HG03095 (cell line): Measurements from ENCODE around the gene MARCHF6.
A peak's percentile ranks its signal among the peaks of the same experiment; 100 is the strongest.

Source experiments
- ATAC-seq: cut with Tn5 transposase; IDR thresholded peaks from one replicate; pipeline ENCODE4 v1.9.1; 2021; ENCODE audit warnings: moderate library complexity; ENCODE audit not compliant: unreplicated experiment

The MARCHF6 gene

GRCh38 chr5:10353241-10354047, at the start of gene MARCHF6:
Gene MARCHF6, plus strand, starts transcription at chr5:10353695. Its CDS starts 204 bp downstream, at chr5:10353899.
- ATAC-seq, result peak; percentile 84

GRCh38 chr5:10303699-10304170, 49.8 kb upstream of the MARCHF6 start:
- no peak for ATAC-seq

- no peak for ATAC-seq
These were observed 48.6 kb upstream of the MARCHF6 start for GRCh38 chr5:10304932-10305331.

- no peak for ATAC-seq
These were observed 47.4 kb upstream of the MARCHF6 start for GRCh38 chr5:10306114-10306513.

- no peak for ATAC-seq
These were observed 46.7 kb upstream of the MARCHF6 start for GRCh38 chr5:10306806-10307205.

- peak; percentile 66 for ATAC-seq
These were observed 46.0 kb upstream of the MARCHF6 start, which contains the start of gene CMBL for GRCh38 chr5:10307206-10308148. Gene CMBL, minus strand, starts transcription at chr5:10307902. Its CDS starts 17,140 bp downstream, at chr5:10290762.

- ATAC-seq, result no peak
These were observed 44.7 kb upstream of the MARCHF6 start for GRCh38 chr5:10308844-10309243.

- ATAC-seq, result no peak
These were observed 43.3 kb upstream of the MARCHF6 start for GRCh38 chr5:10310066-10310779.

- peak; percentile 59 for ATAC-seq
These were observed 42.5 kb upstream of the MARCHF6 start for GRCh38 chr5:10310835-10311570.

GRCh38 chr5:10311595-10312425, 41.7 kb upstream of the MARCHF6 start:
- no peak for ATAC-seq

GRCh38 chr5:10315201-10315600, 38.3 kb upstream of the MARCHF6 start:
- no peak for ATAC-seq

- no peak for ATAC-seq
These were observed 37.5 kb upstream of the MARCHF6 start for GRCh38 chr5:10315824-10316509.

GRCh38 chr5:10317825-10318682, 35.4 kb upstream of the MARCHF6 start:
- ATAC-seq, result peak; percentile 82

GRCh38 chr5:10319202-10319851, 34.2 kb upstream of the MARCHF6 start:
- ATAC-seq, result no peak

GRCh38 chr5:10320793-10321192, 32.7 kb upstream of the MARCHF6 start:
- no peak for ATAC-seq

GRCh38 chr5:10321882-10322281, 31.6 kb upstream of the MARCHF6 start:
- no peak for ATAC-seq
